Natural killer cell treated with Interleukin-12 subunit alpha and Interleukin-12 subunit beta and Interleukin-15 and Interleukin-18, amount 100 ng/mL, for 72 hours (primary cell): ENCODE data around the gene LARGE1. TPM values are rescaled to one million over a fixed set of nuclear protein-coding genes. Genes with fewer than 3 reads are reported as not detected.

Source experiments
- ATAC-seq, 2 donors: fragments of 150-1000 bp; cut with Tn5 transposase in 1 of 2; sonication (Bioruptor Pico), chemical (Tn5 transposase) in 1 of 2; 2 replicates each; pipeline ENCODE4 v1.10.0; 2021
- DNase-seq: peaks from one replicate; pipeline ENCODE4 v3.0.0; 2022; ENCODE audit warnings: low spot score
- H3K27ac Mint-ChIP-seq, 2 donors: 1 replicate in 1 of 2; 2 replicates in 1 of 2; pipeline ENCODE4 v1.8.0; 2022; ENCODE audit warnings: mixed read lengths in 2 of 2, mild to moderate bottlenecking in 1 of 2, moderate library complexity in 1 of 2
- H3K27me3 Mint-ChIP-seq, 2 donors: 1 replicate in 1 of 2; 2 replicates in 1 of 2; pipeline ENCODE4 v1.8.0; 2022; ENCODE audit warnings: mixed read lengths in 2 of 2
- H3K36me3 Mint-ChIP-seq: one replicate; pipeline ENCODE4 v1.8.0; 2022; ENCODE audit warnings: mixed read lengths
- H3K4me1 Mint-ChIP-seq, 2 donors: 1 replicate in 1 of 2; 2 replicates in 1 of 2; pipeline ENCODE4 v1.8.0; 2022; ENCODE audit warnings: low read depth in 2 of 2, mixed read lengths in 2 of 2, mild to moderate bottlenecking in 1 of 2
- H3K4me3 Mint-ChIP-seq: one replicate; pipeline ENCODE4 v1.8.0; 2022; ENCODE audit warnings: mixed read lengths
- H3K9me3 Mint-ChIP-seq: 2 replicates; pipeline ENCODE4 v1.8.0; 2022; ENCODE audit warnings: mixed read lengths
- total RNA-seq, 2 donors: library from RNA; stranded (reverse); gene quantifications; one replicate each; pipeline ENCODE4 v1.2.3, GENCODE V29; 2022

LARGE1 gene
- total RNA-seq, 2 donors from 2014 or later: 6.9 to 9.0 TPM

GRCh38 chr22:33666961-33667619, 253.2 kb downstream of the LARGE1 start:
- ATAC-seq (no peak), DNase-seq (no peak)
- Mint-ChIP-seq H3K27me3 (no peaks in the 10 kb centered on the region), H3K9me3 (peaks cover 5% of the 10 kb centered on the region), H3K36me3 (no peaks in the 10 kb centered on the region), H3K27ac (no peak overlapping the region), H3K4me3 (no peak overlapping the region), H3K4me1 (peaks cover 0 to 2% of the 10 kb centered on the region in 2 donors)

DNA sequence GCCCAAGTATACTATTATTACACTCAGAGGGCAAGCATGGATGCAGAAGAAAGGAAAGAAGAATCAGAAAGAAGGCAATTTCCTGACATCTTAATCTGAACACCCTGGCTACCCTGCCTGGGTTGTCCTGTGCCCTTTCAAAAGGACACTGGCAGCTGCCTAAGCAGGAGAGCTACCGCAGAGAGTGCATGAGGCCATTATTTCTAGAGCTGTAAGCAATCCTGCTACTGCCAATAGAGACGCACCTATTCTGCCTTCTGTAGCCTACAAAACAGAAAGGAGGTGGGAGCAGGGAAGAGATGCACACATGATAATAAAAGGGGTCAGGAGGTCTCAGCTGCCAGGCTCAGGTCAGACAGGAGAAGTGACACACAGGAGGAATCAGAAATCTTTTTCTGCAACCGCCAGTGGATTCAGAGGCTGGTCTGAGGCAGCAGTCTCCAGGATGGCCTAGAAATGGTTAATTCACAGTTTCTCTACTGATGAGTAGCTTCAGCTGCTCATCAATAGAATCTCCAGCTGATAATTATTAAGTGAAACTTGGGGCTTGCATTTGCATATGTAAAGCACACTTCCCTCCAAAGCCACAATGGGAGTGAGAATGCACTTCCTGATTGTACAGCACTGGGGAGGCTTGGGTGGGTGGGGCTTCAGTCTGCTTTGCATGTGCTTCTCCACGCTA, 253.9 kb downstream of the LARGE1 start:
- peaks cover 5% of the 10 kb centered on the region for H3K9me3 Mint-ChIP-seq
- no peaks in the 10 kb centered on the region for H3K27me3 Mint-ChIP-seq
- H3K27ac Mint-ChIP-seq: no peak overlapping the region
- peaks cover 0 to 2% of the 10 kb centered on the region in 2 donors for H3K4me1 Mint-ChIP-seq
- no peaks in the 10 kb centered on the region for H3K36me3 Mint-ChIP-seq
- no peak for ATAC-seq
- DNase-seq: no peak
- H3K4me3 Mint-ChIP-seq: no peak overlapping the region

DNA sequence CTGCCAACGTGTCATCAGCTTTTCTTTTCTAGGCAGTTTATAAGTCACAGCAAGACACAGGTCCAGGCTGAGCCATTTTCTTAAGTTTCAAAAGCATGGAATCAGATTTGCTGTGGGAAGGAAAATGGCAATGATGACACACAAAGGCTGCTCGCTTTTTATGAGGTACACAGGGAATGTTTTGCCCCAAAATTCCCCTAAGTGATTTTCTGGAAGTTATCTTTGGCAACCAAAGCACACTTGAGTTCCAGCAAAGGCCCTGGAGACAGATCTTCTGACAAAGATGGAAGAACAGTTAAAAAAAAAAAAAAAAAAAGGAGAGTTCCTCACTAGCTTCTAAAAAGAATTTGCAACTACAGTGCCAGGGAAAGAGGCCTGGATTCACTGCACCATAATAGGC, 260.8 kb downstream of the LARGE1 start:
- no peaks in the 10 kb centered on the region for H3K4me1 Mint-ChIP-seq
- no peaks in the 10 kb centered on the region for H3K36me3 Mint-ChIP-seq
- no peak for ATAC-seq
- no peak for DNase-seq
- H3K4me3 Mint-ChIP-seq: no peak overlapping the region
- H3K9me3 Mint-ChIP-seq: peaks cover 16% of the 10 kb centered on the region
- no peaks in the 10 kb centered on the region for H3K27me3 Mint-ChIP-seq
- no peak overlapping the region for H3K27ac Mint-ChIP-seq

- H3K4me1 Mint-ChIP-seq: no peaks in the 10 kb centered on the region
- H3K9me3 Mint-ChIP-seq: peaks cover 16% of the 10 kb centered on the region
- DNase-seq: no peak
- no peaks in the 10 kb centered on the region for H3K36me3 Mint-ChIP-seq
- no peak for ATAC-seq
- no peak overlapping the region for H3K4me3 Mint-ChIP-seq
- H3K27me3 Mint-ChIP-seq: no peaks in the 10 kb centered on the region
- H3K27ac Mint-ChIP-seq: no peak overlapping the region
Measured at GRCh38 chr22:33658775-33659174, 261.5 kb downstream of the LARGE1 start.

DNA sequence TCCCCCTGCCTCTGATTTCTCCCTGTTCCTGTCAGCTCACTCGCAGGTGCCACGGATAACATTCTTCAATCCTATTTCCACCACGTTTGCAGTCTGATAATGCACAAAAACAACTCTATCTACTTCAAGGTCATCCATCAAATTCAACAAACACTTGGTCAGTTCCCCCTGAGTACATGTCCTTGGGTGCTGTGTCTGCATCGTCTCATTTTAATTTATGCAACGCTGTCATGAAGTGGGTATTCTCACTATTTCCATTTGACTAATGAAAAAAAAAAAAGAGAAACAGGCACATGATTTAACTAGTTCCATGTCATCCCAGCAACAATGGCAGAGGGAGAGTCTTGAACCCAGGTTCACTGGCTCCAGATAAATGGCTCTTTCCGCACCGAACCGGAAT, 262.6 kb downstream of the LARGE1 start:
- peaks cover 16% of the 10 kb centered on the region for H3K9me3 Mint-ChIP-seq
- no peak overlapping the region for H3K27ac Mint-ChIP-seq
- no peaks in the 10 kb centered on the region for H3K27me3 Mint-ChIP-seq
- H3K4me1 Mint-ChIP-seq: no peaks in the 10 kb centered on the region
- DNase-seq: no peak
- ATAC-seq: no peak
- no peaks in the 10 kb centered on the region for H3K36me3 Mint-ChIP-seq
- no peak overlapping the region for H3K4me3 Mint-ChIP-seq

- no peak for ATAC-seq
- Mint-ChIP-seq H3K27me3 (no peaks in the 10 kb centered on the region), H3K36me3 (no peaks in the 10 kb centered on the region), H3K4me1 (no peaks in the 10 kb centered on the region), H3K4me3 (no peak overlapping the region), H3K27ac (no peak overlapping the region), H3K9me3 (peaks cover 16% of the 10 kb centered on the region)
- no peak for DNase-seq
Measured at GRCh38 chr22:33656808-33657628, 263.3 kb downstream of the LARGE1 start.

- H3K36me3 Mint-ChIP-seq: no peaks in the 10 kb centered on the region
- H3K4me3 Mint-ChIP-seq: no peak overlapping the region
- H3K27ac Mint-ChIP-seq: no peak overlapping the region
- no peak for DNase-seq
- ATAC-seq: no peak
- H3K4me1 Mint-ChIP-seq: no peaks in the 10 kb centered on the region
- no peaks in the 10 kb centered on the region for H3K27me3 Mint-ChIP-seq
- peaks cover 16% of the 10 kb centered on the region for H3K9me3 Mint-ChIP-seq
Measured at GRCh38 chr22:33654173-33654895, 265.9 kb downstream of the LARGE1 start.

DNA sequence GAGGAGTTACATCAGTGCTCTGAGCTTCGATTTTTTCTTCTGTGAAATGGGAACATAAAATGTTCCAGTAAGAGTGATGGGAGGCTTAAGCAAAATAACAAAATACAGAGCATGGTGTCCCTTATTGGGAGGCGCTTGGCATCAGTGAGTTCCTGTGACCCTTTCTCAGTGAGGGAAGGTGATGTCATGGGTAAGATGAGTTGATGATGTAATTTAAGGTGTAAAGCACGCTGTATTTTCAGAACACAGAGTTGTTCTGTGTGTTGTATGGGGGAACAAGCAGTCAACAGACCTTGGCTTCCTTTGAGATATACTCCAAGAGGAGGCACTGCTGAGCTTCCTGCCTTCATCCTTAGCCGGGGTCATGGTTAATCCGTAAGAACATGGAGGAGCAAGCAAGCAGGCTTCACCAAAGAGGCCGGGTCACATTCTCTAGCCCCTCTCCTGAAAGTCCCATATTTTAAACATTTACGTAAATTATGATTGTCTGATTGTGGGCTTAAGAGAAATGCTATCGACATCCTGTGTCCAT, 266.7 kb downstream of the LARGE1 start:
- H3K36me3 Mint-ChIP-seq: no peaks in the 10 kb centered on the region
- no peak overlapping the region for H3K27ac Mint-ChIP-seq
- no peaks in the 10 kb centered on the region for H3K4me1 Mint-ChIP-seq
- ATAC-seq (no peak), DNase-seq (no peak)
- no peaks in the 10 kb centered on the region for H3K27me3 Mint-ChIP-seq
- H3K9me3 Mint-ChIP-seq: peaks cover 19% of the 10 kb centered on the region
- no peak overlapping the region for H3K4me3 Mint-ChIP-seq

GRCh38 chr22:33652615-33653014, 267.7 kb downstream of the LARGE1 start:
- Mint-ChIP-seq H3K27ac (no peak overlapping the region), H3K36me3 (no peaks in the 10 kb centered on the region), H3K4me1 (no peaks in the 10 kb centered on the region), H3K27me3 (no peaks in the 10 kb centered on the region), H3K9me3 (peaks cover 15% of the 10 kb centered on the region), H3K4me3 (no peak overlapping the region)
- DNase-seq (no peak), ATAC-seq (no peak)

DNA sequence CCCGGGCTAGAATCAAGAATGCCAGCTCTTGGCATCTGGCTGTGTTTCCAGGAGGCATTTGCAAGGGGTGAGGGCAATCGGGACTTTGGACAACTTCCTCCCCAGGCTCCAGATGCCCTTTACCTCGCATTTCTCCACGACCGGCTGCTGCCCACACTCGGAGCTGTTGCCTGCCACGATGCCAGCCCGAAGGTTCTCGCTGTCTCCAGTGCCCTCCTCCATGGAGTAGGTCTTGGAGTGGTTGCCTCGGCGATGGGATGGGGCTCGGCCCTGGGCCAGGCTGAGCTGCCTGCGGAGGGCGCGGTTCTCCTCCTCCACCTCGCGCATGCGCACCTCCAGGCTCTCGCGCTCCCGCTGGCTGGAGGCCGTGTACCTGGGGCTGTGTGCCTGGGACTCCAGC, 270.0 kb downstream of the LARGE1 start:
- H3K27me3 Mint-ChIP-seq: no peaks in the 10 kb centered on the region
- ATAC-seq: no peak
- H3K27ac Mint-ChIP-seq: no peak overlapping the region
- H3K9me3 Mint-ChIP-seq: peaks cover 12% of the 10 kb centered on the region
- no peaks in the 10 kb centered on the region for H3K36me3 Mint-ChIP-seq
- H3K4me1 Mint-ChIP-seq: no peaks in the 10 kb centered on the region
- DNase-seq: no peak
- H3K4me3 Mint-ChIP-seq: no peak overlapping the region

- ATAC-seq (no peak), DNase-seq (no peak)
- H3K4me1 Mint-ChIP-seq: no peaks in the 10 kb centered on the region
- H3K27me3 Mint-ChIP-seq: no peaks in the 10 kb centered on the region
- no peak overlapping the region for H3K27ac Mint-ChIP-seq
- peaks cover 19% of the 10 kb centered on the region for H3K9me3 Mint-ChIP-seq
- H3K36me3 Mint-ChIP-seq: peaks cover 5% of the 10 kb centered on the region
- H3K4me3 Mint-ChIP-seq: no peak overlapping the region
Measured at GRCh38 chr22:33648478-33648877, 271.8 kb downstream of the LARGE1 start.

DNA sequence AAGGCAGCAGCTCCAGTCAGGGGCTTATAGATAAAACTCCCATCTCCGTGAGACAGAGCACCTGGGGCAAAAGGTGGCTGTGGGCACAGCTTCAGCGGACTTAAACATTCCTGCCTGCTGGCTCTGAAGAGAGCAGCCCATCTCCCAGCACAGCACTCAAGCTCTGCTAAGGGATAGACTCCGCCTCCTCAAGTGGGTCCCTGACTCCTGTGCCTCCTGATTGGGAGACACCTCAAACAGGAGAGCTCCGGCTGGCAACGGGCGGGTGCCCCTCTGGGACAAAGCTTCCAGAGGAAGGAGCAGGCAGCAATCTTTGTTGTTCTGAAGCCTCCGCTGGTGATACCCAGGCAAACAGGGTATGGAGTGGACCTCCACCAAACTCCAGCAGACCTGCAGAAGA, 279.4 kb downstream of the LARGE1 start:
- no peak for DNase-seq

GRCh38 chr22:33639588-33640254, 280.6 kb downstream of the LARGE1 start:
- ATAC-seq: no peak
- H3K27ac Mint-ChIP-seq: no peak overlapping the region

More for the DNA sequence above, 279.4 kb downstream of the LARGE1 start:
- Mint-ChIP-seq H3K4me1 (no peaks in the 10 kb centered on the region), H3K27me3 (no peaks in the 10 kb centered on the region), H3K27ac (no peak overlapping the region), H3K36me3 (peaks cover 10% of the 10 kb centered on the region), H3K9me3 (peaks cover 29% of the 10 kb centered on the region), H3K4me3 (no peak overlapping the region)
- ATAC-seq: no peak

More at GRCh38 chr22:33639588-33640254, 280.6 kb downstream of the LARGE1 start:
- H3K27me3 Mint-ChIP-seq: no peaks in the 10 kb centered on the region
- H3K9me3 Mint-ChIP-seq: peaks cover 24% of the 10 kb centered on the region
- no peak for DNase-seq
- H3K4me1 Mint-ChIP-seq: no peaks in the 10 kb centered on the region
- H3K36me3 Mint-ChIP-seq: peaks cover 10% of the 10 kb centered on the region
- H3K4me3 Mint-ChIP-seq: no peak overlapping the region
